GM12878 (cell line): ENCODE measurements around the gene RAC3.

Experiments
- BHLHE40 ChIP-seq, 2 experiments: fragments of 450-650 bp in 1 of 2; IDR thresholded peaks; 2 replicates each; pipeline ENCODE4 v1.6.1; 2011 to 2017; ENCODE audit warnings: low read depth in 2 of 2, borderline replicate concordance in 1 of 2, improper control_type of control experiment in 1 of 2, low read length in 1 of 2, mild to moderate bottlenecking in 1 of 2
- CEBPB ChIP-seq, 2 experiments: fragments of 150-350 bp in 1 of 2; IDR thresholded peaks; 2 replicates each; pipeline ENCODE4 v1.6.1; 2012 to 2014; ENCODE audit warnings: low read depth in 2 of 2, low read length in 2 of 2, borderline replicate concordance in 1 of 2, inconsistent platforms in 1 of 2
- EZH2 ChIP-seq: IDR thresholded peaks from 2 replicates; pipeline ENCODE4 v1.6.1; 2012; ENCODE audit warnings: low read depth, mild to moderate bottlenecking, control low read depth, inconsistent platforms, low read length, borderline replicate concordance; ENCODE audit not compliant: control insufficient read depth
- FOXK2 ChIP-seq: fragments of 450-650 bp; IDR thresholded peaks from 2 replicates; pipeline ENCODE4 v1.6.1; 2017; ENCODE audit warnings: mild to moderate bottlenecking, moderate library complexity
- JUND ChIP-seq: IDR thresholded peaks from 2 replicates; pipeline ENCODE4 v1.6.1; 2012; ENCODE audit warnings: low read depth, mild to moderate bottlenecking, low read length, improper control_type of control experiment, moderate library complexity
- NFYB ChIP-seq: IDR thresholded peaks from 2 replicates; pipeline ENCODE4 v1.6.1; 2011; ENCODE audit warnings: low read depth, mild to moderate bottlenecking, low read length, improper control_type of control experiment, moderate library complexity; ENCODE audit not compliant: insufficient read depth
- POLR2A ChIP-seq: IDR thresholded peaks from 2 replicates; pipeline ENCODE4 v1.6.1; 2011; ENCODE audit warnings: low read depth, mild to moderate bottlenecking, low read length
- RB1 ChIP-seq: fragments of 450-650 bp; formaldehyde crosslinking; IDR thresholded peaks from 2 replicates; pipeline ENCODE4 v1.6.1; 2017; ENCODE audit warnings: mild to moderate bottlenecking, borderline replicate concordance
- REST ChIP-seq: IDR thresholded peaks from 2 replicates; pipeline ENCODE4 v1.6.1; 2012; ENCODE audit warnings: mild to moderate bottlenecking, low read depth, low read length
- TF ChIP-seq, protein P1 (sequence below), 3 experiments: IDR thresholded peaks in 2 of 3; conservative IDR thresholded peaks in 1 of 3; 2 replicates each; pipeline ENCODE4 v1.5.1; 2011; ENCODE audit warnings: low read depth in 3 of 3, low read length in 3 of 3, mild to moderate bottlenecking in 3 of 3, control low read depth in 2 of 3, moderate library complexity in 2 of 3, inconsistent platforms in 1 of 3, mixed read lengths in 1 of 3; ENCODE audit not compliant: control insufficient read depth in 2 of 3, insufficient read depth in 1 of 3; ENCODE audit errors: extremely low read depth in 1 of 3
- TF ChIP-seq, protein P2 (sequence below): fragments of 450-650 bp; formaldehyde crosslinking; IDR thresholded peaks from 2 replicates; pipeline ENCODE4 v1.4.0; 2022; ENCODE audit warnings: mild to moderate bottlenecking, moderate library complexity

- TF ChIP-seq REST: no peak
- TF ChIP-seq FOXK2: no peak
- TF ChIP-seq BHLHE40 (IDR thresholded peaks at IDR 0.05; ENCODE audit: borderline replicate concordance in 1 of 2, low read depth in 2 of 2, low read length in 1 of 2): no peak
- TF ChIP-seq, protein P1, sequence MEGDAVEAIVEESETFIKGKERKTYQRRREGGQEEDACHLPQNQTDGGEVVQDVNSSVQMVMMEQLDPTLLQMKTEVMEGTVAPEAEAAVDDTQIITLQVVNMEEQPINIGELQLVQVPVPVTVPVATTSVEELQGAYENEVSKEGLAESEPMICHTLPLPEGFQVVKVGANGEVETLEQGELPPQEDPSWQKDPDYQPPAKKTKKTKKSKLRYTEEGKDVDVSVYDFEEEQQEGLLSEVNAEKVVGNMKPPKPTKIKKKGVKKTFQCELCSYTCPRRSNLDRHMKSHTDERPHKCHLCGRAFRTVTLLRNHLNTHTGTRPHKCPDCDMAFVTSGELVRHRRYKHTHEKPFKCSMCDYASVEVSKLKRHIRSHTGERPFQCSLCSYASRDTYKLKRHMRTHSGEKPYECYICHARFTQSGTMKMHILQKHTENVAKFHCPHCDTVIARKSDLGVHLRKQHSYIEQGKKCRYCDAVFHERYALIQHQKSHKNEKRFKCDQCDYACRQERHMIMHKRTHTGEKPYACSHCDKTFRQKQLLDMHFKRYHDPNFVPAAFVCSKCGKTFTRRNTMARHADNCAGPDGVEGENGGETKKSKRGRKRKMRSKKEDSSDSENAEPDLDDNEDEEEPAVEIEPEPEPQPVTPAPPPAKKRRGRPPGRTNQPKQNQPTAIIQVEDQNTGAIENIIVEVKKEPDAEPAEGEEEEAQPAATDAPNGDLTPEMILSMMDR (IDR thresholded peaks at IDR 0.05 in 2 of 3, conservative IDR thresholded peaks at IDR 0.05 in 1 of 3; ENCODE audit: control insufficient read depth in 2 of 3, extremely low read depth in 1 of 3, insufficient read depth in 1 of 3, low read depth in 3 of 3, low read length in 3 of 3): no peak
- no peak for TF ChIP-seq JUND
- no peak for TF ChIP-seq EZH2
- no peak for TF ChIP-seq RB1
- TF ChIP-seq, protein P2, sequence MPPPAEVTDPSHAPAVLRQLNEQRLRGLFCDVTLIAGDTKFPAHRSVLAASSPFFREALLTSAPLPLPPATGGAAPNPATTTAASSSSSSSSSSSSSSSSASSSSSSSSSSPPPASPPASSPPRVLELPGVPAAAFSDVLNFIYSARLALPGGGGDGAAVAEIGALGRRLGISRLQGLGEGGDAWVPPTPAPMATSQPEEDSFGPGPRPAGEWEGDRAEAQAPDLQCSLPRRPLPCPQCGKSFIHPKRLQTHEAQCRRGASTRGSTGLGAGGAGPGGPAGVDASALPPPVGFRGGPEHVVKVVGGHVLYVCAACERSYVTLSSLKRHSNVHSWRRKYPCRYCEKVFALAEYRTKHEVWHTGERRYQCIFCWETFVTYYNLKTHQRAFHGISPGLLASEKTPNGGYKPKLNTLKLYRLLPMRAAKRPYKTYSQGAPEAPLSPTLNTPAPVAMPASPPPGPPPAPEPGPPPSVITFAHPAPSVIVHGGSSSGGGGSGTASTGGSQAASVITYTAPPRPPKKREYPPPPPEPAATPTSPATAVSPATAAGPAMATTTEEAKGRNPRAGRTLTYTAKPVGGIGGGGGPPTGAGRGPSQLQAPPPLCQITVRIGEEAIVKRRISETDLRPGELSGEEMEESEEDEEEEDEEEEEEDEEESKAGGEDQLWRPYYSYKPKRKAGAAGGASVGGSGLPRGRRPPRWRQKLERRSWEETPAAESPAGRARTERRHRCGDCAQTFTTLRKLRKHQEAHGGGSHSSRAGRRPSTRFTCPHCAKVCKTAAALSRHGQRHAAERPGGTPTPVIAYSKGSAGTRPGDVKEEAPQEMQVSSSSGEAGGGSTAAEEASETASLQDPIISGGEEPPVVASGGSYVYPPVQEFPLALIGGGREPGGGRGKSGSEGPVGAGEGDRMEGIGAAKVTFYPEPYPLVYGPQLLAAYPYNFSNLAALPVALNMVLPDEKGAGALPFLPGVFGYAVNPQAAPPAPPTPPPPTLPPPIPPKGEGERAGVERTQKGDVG (CRISPR knock-in tag): no peak
- TF ChIP-seq CEBPB (IDR thresholded peaks at IDR 0.05; ENCODE audit: borderline replicate concordance in 1 of 2, low read depth in 2 of 2, low read length in 2 of 2): no peak
- TF ChIP-seq NFYB: no peak
- TF ChIP-seq POLR2A: no peak
Measured at GRCh38 chr17:82064433-82065192, 33.1 kb downstream of the RAC3 start.
